K562 (cell line): ENCODE results near the gene MYOZ1. TPM values are rescaled to one million over a fixed set of nuclear protein-coding genes. Genes with fewer than 3 reads are reported as not detected.

Experiments
- ASH1L ChIP-seq: fragments of 450-650 bp; IDR thresholded peaks from 2 replicates; pipeline ENCODE4 v1.6.1; 2018; ENCODE audit warnings: borderline replicate concordance, mild to moderate bottlenecking, low read depth; ENCODE audit not compliant: partially characterized antibody
- CREB5 ChIP-seq: fragments of 250-450 bp; sonication (Bioruptor Pico); IDR thresholded peaks from 2 replicates; pipeline ENCODE4 v1.5.0; 2020; ENCODE audit warnings: mild to moderate bottlenecking
- CREBBP ChIP-seq: IDR thresholded peaks from one replicate; pipeline ENCODE4 v1.6.1; 2012; ENCODE audit warnings: low read depth, mild to moderate bottlenecking, control low read depth, inconsistent platforms, low read length
- CXXC5 ChIP-seq: fragments of 250-450 bp; sonication (Bioruptor Pico); IDR thresholded peaks from 2 replicates; pipeline ENCODE4 v1.8.0; 2022; ENCODE audit warnings: inconsistent platforms, mild to moderate bottlenecking, moderate library complexity
- E2F8 ChIP-seq: fragments of 450-650 bp; IDR thresholded peaks from 2 replicates; pipeline ENCODE4 v1.7.1; 2018; ENCODE audit warnings: mild to moderate bottlenecking, low read depth; ENCODE audit not compliant: partially characterized antibody
- EP400 ChIP-seq: fragments of 450-650 bp; IDR thresholded peaks from 2 replicates; pipeline ENCODE4 v1.6.1; 2017; ENCODE audit warnings: antibody characterized with exemption, mild to moderate bottlenecking, moderate library complexity
- ETS2 ChIP-seq: IDR thresholded peaks from 2 replicates; pipeline ENCODE4 v1.6.1; 2016; ENCODE audit warnings: borderline replicate concordance, missing genetic modification characterization, mild to moderate bottlenecking, moderate library complexity, missing compliant biosample characterization; ENCODE audit not compliant: poor library complexity, severe bottlenecking
- FOXJ2 ChIP-seq: fragments of 200-800 bp; sonication (Bioruptor generic); IDR thresholded peaks from 2 replicates; pipeline ENCODE4 v1.6.1; 2016; ENCODE audit warnings: missing genetic modification characterization, missing compliant biosample characterization
- GTF2F1 ChIP-seq: IDR thresholded peaks from 2 replicates; pipeline ENCODE4 v1.6.1; 2011; ENCODE audit warnings: low read depth, low read length, improper control_type of control experiment
- HDAC8 ChIP-seq: fragments of 450-650 bp; IDR thresholded peaks from 2 replicates; pipeline ENCODE4 v1.6.1; 2016; ENCODE audit warnings: mild to moderate bottlenecking, missing genetic modification characterization, moderate library complexity, missing compliant biosample characterization
- LCOR ChIP-seq: sonication (generic); formaldehyde crosslinking; IDR thresholded peaks from 2 replicates; pipeline ENCODE4 v1.8.0; 2022; ENCODE audit warnings: mild to moderate bottlenecking, missing genetic modification reagents
- MCM2 ChIP-seq: fragments of 450-650 bp; IDR thresholded peaks from 2 replicates; pipeline ENCODE4 v1.6.1; 2017; ENCODE audit warnings: low read depth, mild to moderate bottlenecking
- PHF21A ChIP-seq: fragments of 450-650 bp; IDR thresholded peaks from 2 replicates; pipeline ENCODE4 v1.6.1; 2017; ENCODE audit warnings: low read depth, borderline replicate concordance
- RFX7 ChIP-seq: fragments of 250-450 bp; sonication (Bioruptor Pico); IDR thresholded peaks from 2 replicates; pipeline ENCODE4 v1.5.1; 2021; ENCODE audit warnings: mild to moderate bottlenecking
- RHOXF2B ChIP-seq: fragments of 250-450 bp; sonication (Bioruptor Pico); conservative IDR thresholded peaks from 2 replicates; pipeline ENCODE4 v1.5.1; 2021
- SMAD4 ChIP-seq: fragments of 250-450 bp; sonication (Bioruptor Pico); conservative IDR thresholded peaks from 2 replicates; pipeline ENCODE4 v1.8.0; 2021; ENCODE audit warnings: inconsistent platforms, mild to moderate bottlenecking, moderate library complexity
- SUPT5H ChIP-seq: fragments of 450-650 bp; IDR thresholded peaks from 2 replicates; pipeline ENCODE4 v1.6.1; 2016
- TBL1XR1 ChIP-seq, 2 experiments: IDR thresholded peaks; 2 replicates each; pipeline ENCODE4 v1.6.1; 2012; ENCODE audit warnings: improper control_type of control experiment in 2 of 2, low read length in 2 of 2, mild to moderate bottlenecking in 1 of 2
- TRIM25 ChIP-seq: fragments of 450-650 bp; IDR thresholded peaks from 2 replicates; pipeline ENCODE4 v1.7.0; 2016; ENCODE audit warnings: borderline replicate concordance
- YY1 ChIP-seq, 3 experiments: IDR thresholded peaks; 2 replicates each; pipeline ENCODE4 v1.6.1; 2011; ENCODE audit warnings: low read length in 2 of 3, mild to moderate bottlenecking in 2 of 3, moderate library complexity in 2 of 3, borderline replicate concordance in 1 of 3, control low read depth in 1 of 3, low read depth in 1 of 3; ENCODE audit not compliant: insufficient read depth in 3 of 3, insufficient replicate concordance in 2 of 3, control insufficient read depth in 1 of 3, insufficient read length in 1 of 3; ENCODE audit errors: extremely low read depth in 1 of 3
- ZNF778 ChIP-seq: fragments of 450-650 bp; formaldehyde crosslinking; IDR thresholded peaks from 2 replicates; pipeline ENCODE4 v1.4.0; 2020; ENCODE audit warnings: mild to moderate bottlenecking, moderate library complexity
- polyA plus RNA-seq, 8 experiments: library from polyadenylated mRNA; depleted of rRNA in 4 of 8; stranded (reverse) in 5 of 8; unstranded in 3 of 8; fragments of >200 nt; fragmentation: Nextera tagmentation in 2 of 8; fragmentation: Illumina TruSeq in 1 of 8; extraction: Ambion mirVana in 2 of 8; extraction: Trizol in 1 of 8; gene quantifications; 2 replicates each; pipeline versions ENCODE4 v1.2.1 to v1.2.3, GENCODE V29; 2011 to 2014; ENCODE audit warnings: inconsistent platforms in 1 of 8, missing spikeins in 1 of 8
- total RNA-seq, 7 experiments: library from RNA; depleted of rRNA in 6 of 7; stranded (reverse); fragments of >200 nt in 6 of 7; fragmentation: Illumina TruSeq in 2 of 7; extraction: Trizol in 2 of 7; gene quantifications; 2 replicates each; pipeline versions ENCODE4 v1.2.1 to v1.2.3, GENCODE V29; 2011 to 2021; ENCODE audit warnings: low replicate concordance in 1 of 7

Gene MYOZ1
- total and polyA plus RNA-seq, 9 of the 15 experiments (the other 6 are each of a cell fraction or from before 2014, with no cell fraction given): 0.03 to 0.18 (median 0.07) TPM; not detected in 5

GRCh38 chr10:73625884-73626752 is 15.2 kb downstream of the MYOZ1 start (continued):
- TF ChIP-seq E2F8: no peak
- no peak for TF ChIP-seq PHF21A
- TF ChIP-seq RFX7 (CRISPR knock-in tag): no peak
- TF ChIP-seq LCOR: peak; percentile 17; the same call in 1 of the 2 replicates
- TF ChIP-seq MCM2: no peak
- peak; percentile 62 for TF ChIP-seq CXXC5 (CRISPR knock-in tag)
- no peak for TF ChIP-seq CREB5 (CRISPR knock-in tag)
- no peak for TF ChIP-seq ZNF778 (CRISPR knock-in tag)
- TF ChIP-seq ETS2 (tag): no peak
- peak; percentile 86 for TF ChIP-seq EP400
- TF ChIP-seq GTF2F1: peak; percentile 81; the same call in 1 of the 2 replicates
- TF ChIP-seq TRIM25: no peak
- no peak for TF ChIP-seq ASH1L
- TF ChIP-seq YY1 (IDR thresholded peaks at IDR 0.05; ENCODE audit: borderline replicate concordance in 1 of 3, control insufficient read depth in 1 of 3, extremely low read depth in 1 of 3, insufficient read depth in 3 of 3, insufficient read length in 1 of 3, insufficient replicate concordance in 2 of 3, low read depth in 1 of 3, low read length in 2 of 3): peak; percentile 91 to 99 (median 97)
- 0 out of 2 replicates have a peak, but pooled peaks have one; percentile 43 for TF ChIP-seq RHOXF2B (CRISPR knock-in tag)
- peak; percentile 97 for TF ChIP-seq SUPT5H
- no peak; a peak in 1 of 4 replicates for TF ChIP-seq TBL1XR1 (IDR thresholded peaks at IDR 0.05; ENCODE audit: low read length in 2 of 2)
- TF ChIP-seq SMAD4 (CRISPR knock-in tag): peak; percentile 41
- peak; percentile 86; the same call in 1 of the 2 replicates for TF ChIP-seq FOXJ2
- TF ChIP-seq CREBBP: peak; percentile 89
- no peak for TF ChIP-seq HDAC8 (tag)
